BJ (cell line): Measurements from ENCODE around the gene TMEM115. TPM values are rescaled to one million over a fixed set of nuclear protein-coding genes. Genes with fewer than 3 reads are reported as not detected.
A peak's percentile ranks its signal among the peaks of the same experiment; 100 is the strongest.

Experiments
- CTCF ChIA-PET: fragments of 350-600 bp; formaldehyde crosslinking; extraction: SDS; loops from one replicate; lab custom pipeline; 2021; ENCODE audit warnings: antibody characterized with exemption, inconsistent platforms; lab: Yijun Ruan, JAX
- POLR2A ChIA-PET: fragments of 300-600 bp; sonication (Branson Sonifier 250); formaldehyde crosslinking; extraction: SDS; loops from one replicate; lab custom pipeline; 2021; ENCODE audit warnings: antibody characterized with exemption; lab: Charles Lee
- DNase-seq: peaks from one replicate; pipeline ENCODE4 v3.0.0-alpha.2; 2011; ENCODE audit warnings: low read depth
- H3K27me3 ChIP-seq: 2 replicates; pipeline ENCODE4 v1.6.0; 2011; ENCODE audit warnings: low read length; ENCODE audit not compliant: control insufficient read depth, insufficient read depth
- H3K36me3 ChIP-seq: 2 replicates; pipeline ENCODE4 v1.5.1; 2011; ENCODE audit warnings: low read length; ENCODE audit not compliant: control insufficient read depth, insufficient read depth
- H3K4me3 ChIP-seq: 2 replicates; pipeline ENCODE4 v1.5.1; 2011; ENCODE audit warnings: low read depth, mild to moderate bottlenecking, control low read depth, low read length
- polyA plus RNA-seq: library from polyadenylated mRNA; depleted of rRNA; stranded (reverse); fragments of >200 nt; gene quantifications from 2 replicates; pipeline ENCODE4 v1.2.3, GENCODE V29; 2011
- TF ChIP-seq, protein P1 (sequence below): IDR thresholded peaks from 2 replicates; pipeline ENCODE4 v1.5.1; 2011; ENCODE audit warnings: low read depth, mild to moderate bottlenecking, control low read depth, inconsistent platforms, low read length, moderate library complexity; ENCODE audit not compliant: insufficient read depth

TMEM115 gene
- polyA plus RNA-seq, 1 experiment = 75.4 TPM

DNA sequence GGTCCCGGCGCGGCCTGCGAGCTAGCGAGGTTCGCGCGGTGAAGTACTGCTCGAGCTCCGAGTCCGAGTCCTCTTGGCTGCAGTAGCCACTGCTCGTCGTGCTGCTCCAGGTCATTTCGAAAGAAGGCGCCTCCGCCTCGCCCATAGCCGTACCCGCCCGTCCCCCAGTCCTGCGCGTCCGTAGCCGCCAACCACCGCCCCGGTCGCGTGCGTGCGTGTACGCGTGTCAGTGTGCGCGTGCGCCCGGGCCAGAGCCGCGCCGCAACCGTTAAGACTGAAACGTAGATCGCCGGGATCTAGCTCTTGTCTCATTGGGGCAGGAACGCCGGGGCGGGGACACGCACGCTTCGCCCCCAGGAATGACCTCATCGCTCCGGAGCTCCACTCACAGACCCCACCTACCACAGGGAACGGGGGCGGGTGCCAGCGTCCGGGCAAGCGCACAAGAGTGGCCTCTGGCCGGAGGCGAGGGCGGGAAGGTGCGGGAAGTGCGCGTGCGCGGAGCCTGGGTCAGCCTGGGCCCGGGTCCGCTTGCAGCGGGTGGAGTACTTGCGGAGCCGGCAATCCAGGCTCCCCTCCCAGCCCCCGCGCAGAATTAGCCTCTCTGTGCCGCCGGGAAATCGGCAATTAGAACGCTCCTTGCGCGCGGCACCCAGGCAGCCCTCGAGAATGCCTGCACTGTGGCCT lies 22.0 kb downstream of the TMEM115 start:
- Histone ChIP-seq H3K4me3 (peak overlapping the region; percentile 89), H3K27me3 (no peaks in the 10 kb centered on the region), H3K36me3 (peaks cover 3% of the 10 kb centered on the region; the same call in 1 of the 2 replicates)
- TF ChIP-seq, protein P1, sequence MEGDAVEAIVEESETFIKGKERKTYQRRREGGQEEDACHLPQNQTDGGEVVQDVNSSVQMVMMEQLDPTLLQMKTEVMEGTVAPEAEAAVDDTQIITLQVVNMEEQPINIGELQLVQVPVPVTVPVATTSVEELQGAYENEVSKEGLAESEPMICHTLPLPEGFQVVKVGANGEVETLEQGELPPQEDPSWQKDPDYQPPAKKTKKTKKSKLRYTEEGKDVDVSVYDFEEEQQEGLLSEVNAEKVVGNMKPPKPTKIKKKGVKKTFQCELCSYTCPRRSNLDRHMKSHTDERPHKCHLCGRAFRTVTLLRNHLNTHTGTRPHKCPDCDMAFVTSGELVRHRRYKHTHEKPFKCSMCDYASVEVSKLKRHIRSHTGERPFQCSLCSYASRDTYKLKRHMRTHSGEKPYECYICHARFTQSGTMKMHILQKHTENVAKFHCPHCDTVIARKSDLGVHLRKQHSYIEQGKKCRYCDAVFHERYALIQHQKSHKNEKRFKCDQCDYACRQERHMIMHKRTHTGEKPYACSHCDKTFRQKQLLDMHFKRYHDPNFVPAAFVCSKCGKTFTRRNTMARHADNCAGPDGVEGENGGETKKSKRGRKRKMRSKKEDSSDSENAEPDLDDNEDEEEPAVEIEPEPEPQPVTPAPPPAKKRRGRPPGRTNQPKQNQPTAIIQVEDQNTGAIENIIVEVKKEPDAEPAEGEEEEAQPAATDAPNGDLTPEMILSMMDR = no peak
- ChIA-PET POLR2A (interaction anchor here (0.5 to 1.2 kb wide), 5 partner anchors 9 to 102 kb away, joined by 3 to 11 read pairs (median 5); partner anchors contain the start of genes CYB561D2, GNAI2, HYAL3 and NAA80), CTCF (interaction anchor here (1.0 to 7.2 kb wide), 14 partner anchors 9 to 232 kb away, joined by 3 to 32 read pairs (median 4); partner anchors contain the start of genes HEMK1, HYAL2, HYAL3 and NAA80)
- DNase-seq = peak; percentile 97

DNA sequence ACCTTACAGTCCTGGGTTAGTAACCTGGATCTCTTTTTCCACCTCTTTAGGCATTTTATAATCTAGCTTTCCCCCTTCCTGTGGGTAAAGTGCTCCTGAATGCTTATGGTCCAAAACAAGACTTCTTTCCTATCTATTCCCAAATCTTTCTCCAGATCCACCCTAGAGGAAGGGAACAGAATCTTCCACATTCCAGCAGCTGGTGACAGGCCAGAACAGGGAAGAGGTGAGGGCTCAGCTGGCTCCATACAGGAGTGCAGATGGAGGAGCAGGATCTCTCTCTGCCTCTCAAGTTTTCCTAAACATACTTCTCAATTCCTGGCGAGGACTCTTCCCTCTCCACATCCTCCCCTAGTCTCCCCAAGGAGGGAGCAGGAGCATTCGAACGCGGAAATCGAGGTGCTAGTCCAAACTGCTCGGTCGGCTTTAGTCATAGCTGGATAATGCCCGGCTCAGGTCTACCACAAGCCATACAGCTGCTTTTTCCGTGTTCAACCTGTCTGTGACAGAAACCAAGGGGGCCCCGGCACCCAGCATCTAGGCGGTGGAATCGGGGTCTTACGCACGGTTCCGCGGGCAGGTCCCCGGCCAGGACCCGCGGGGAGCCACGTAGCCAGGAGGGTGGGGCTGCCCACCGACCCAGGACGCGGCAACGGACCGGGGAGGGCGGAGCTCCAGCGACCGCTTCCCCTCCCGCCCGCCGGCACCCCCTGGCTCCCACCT lies 22.7 kb downstream of the TMEM115 start:
- peak overlapping the region; percentile 89 for H3K4me3 ChIP-seq
- CTCF ChIA-PET = interaction anchor here (1.0 to 7.2 kb wide), 16 partner anchors 9 to 232 kb away, joined by 3 to 32 read pairs (median 4); partner anchors contain the start of genes CYB561D2, HEMK1, HYAL2 and HYAL3

DNA sequence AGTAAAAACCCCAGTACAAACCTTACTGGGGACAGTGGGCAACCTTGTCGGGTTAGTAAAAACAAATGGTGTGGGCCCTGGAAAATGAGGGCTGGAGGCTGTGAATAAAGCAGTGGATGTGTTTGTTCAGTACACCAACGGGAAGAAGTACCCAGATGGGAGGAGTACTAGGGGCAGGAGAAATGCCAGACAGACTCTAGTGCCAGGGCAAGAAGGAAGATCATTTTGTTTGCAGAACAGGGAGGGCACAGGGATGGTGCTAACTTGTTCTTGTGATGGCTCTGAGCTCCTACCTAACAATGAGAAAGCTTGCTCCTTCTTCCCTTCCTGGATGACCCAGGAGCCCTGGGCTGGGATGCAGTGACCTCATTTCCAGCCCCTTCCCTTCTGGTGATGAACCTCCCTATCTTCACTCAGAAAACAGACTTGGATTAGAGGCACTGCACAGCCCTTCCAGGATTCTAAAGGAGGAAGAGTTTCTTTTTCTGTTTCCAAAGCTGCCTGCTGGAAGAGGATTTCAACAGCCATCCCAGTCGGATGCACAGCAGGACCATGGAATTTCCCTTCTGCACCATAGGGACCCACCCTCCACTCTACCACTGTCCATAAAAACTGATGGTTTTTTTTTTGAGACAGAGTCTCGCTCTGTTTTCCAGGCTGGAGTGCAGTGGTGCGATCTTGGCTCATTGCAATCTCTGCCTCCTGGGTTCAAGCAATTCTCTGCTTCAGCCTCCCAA lies 24.8 kb downstream of the TMEM115 start:
- DNase-seq = no peak
- H3K36me3 ChIP-seq = peaks cover 23% of the 10 kb centered on the region
- TF ChIP-seq, protein P1 = no peak
- no peaks in the 10 kb centered on the region for H3K27me3 ChIP-seq
- H3K4me3 ChIP-seq = no peak overlapping the region
- CTCF ChIA-PET = interaction anchor here (1.5 to 7.2 kb wide), 3 partner anchors 10 to 88 kb away, joined by 5 to 32 read pairs (median 6); no protein-coding TSS in a partner anchor
- POLR2A ChIA-PET = no interaction called here

More for the DNA sequence above, 22.7 kb downstream of the TMEM115 start:
- POLR2A ChIA-PET = interaction anchor here (0.5 to 1.2 kb wide), 6 partner anchors 9 to 263 kb away, joined by 3 to 11 read pairs (median 5); partner anchors contain the start of genes CYB561D2, GNAI2, HYAL3 and NAA80
- TF ChIP-seq, protein P1 = no peak
- Histone ChIP-seq H3K36me3 (peaks cover 8% of the 10 kb centered on the region), H3K27me3 (no peaks in the 10 kb centered on the region)
- DNase-seq = no peak

DNA sequence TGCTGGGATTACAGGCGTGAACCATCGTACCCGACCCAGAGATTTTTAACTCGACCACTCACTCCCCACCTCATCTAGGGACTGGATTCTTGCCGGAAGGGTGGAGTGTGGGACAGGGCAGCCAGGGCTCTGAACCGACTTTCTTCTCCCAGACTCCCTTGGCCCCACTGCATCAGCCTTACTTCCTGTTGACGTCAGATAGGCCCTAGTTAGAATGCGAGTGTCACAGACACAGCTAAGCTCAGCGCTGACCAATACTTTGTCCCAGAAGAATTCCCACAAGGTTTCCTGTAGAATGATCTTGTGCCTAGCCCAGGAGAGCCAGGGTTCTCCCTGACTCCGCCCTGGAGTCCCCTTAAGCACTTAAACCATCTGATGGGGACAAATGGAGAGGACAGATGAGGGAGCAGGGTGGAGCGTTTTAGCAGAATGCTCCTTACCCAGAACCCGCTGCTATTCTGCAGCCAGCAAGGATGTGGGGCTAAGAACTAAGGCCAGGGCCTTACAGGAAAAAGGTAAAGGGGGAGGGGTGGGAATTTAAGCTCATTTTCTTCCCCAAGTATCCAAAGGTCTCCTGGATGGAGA lies 25.5 kb downstream of the TMEM115 start:
- Histone ChIP-seq H3K36me3 (peaks cover 25% of the 10 kb centered on the region), H3K4me3 (no peak overlapping the region), H3K27me3 (no peaks in the 10 kb centered on the region)
- TF ChIP-seq, protein P1 = no peak
- DNase-seq = no peak
- ChIA-PET CTCF (interaction anchor here (0.6 to 7.2 kb wide), 3 partner anchors 9 to 228 kb away, joined by 3 to 32 read pairs (median 3); no protein-coding TSS in a partner anchor), POLR2A (interaction anchor here (0.7 kb wide), 1 partner anchor 19 kb away, joined by 5 read pairs; no protein-coding TSS in a partner anchor)
